H1 (cell line): ENCODE measurements around the gene APC2. TPM values are rescaled to one million over a fixed set of nuclear protein-coding genes. Genes with fewer than 3 reads are reported as not detected.
A peak's percentile ranks its signal among the peaks of the same experiment; 100 is the strongest.

Experiments used
- ASH2L ChIP-seq: fragments of 200-600, 300-600 bp; sonication (generic); IDR thresholded peaks from one replicate; pipeline ENCODE4 v1.7.1; 2017; ENCODE audit warnings: low read length
- CEBPB ChIP-seq: IDR thresholded peaks from 2 replicates; pipeline ENCODE4 v1.6.1; 2012; ENCODE audit warnings: low read depth, low read length
- CHD7 ChIP-seq: fragments of 300-600 bp; sonication (generic); IDR thresholded peaks from 2 replicates; pipeline ENCODE4 v1.7.1; 2012; ENCODE audit warnings: low read length, moderate library complexity, mild to moderate bottlenecking, inconsistent platforms; ENCODE audit not compliant: insufficient replicate concordance
- CTCF ChIP-seq, 3 experiments: IDR thresholded peaks; 1 replicate in 2 of 3; 2 replicates in 1 of 3; pipeline versions ENCODE4 v1.5.1 to v1.6.1; 2011; ENCODE audit warnings: low read length in 3 of 3, mild to moderate bottlenecking in 3 of 3, inconsistent platforms in 2 of 3, low read depth in 1 of 3, moderate library complexity in 1 of 3; ENCODE audit not compliant: insufficient read depth in 1 of 3; ENCODE audit errors: control extremely low read depth in 1 of 3
- JUN ChIP-seq: IDR thresholded peaks from 2 replicates; pipeline ENCODE4 v1.6.1; 2011; ENCODE audit warnings: low read depth, mild to moderate bottlenecking, improper control_type of control experiment, low read length
- POLR2AphosphoS5 ChIP-seq: IDR thresholded peaks from 2 replicates; pipeline ENCODE4 v1.6.1; 2011; ENCODE audit warnings: low read depth, low read length
- SUZ12 ChIP-seq: fragments of 200-600 bp; sonication (generic); IDR thresholded peaks from 2 replicates; pipeline ENCODE4 v1.6.1; 2012; ENCODE audit warnings: mild to moderate bottlenecking, inconsistent platforms, low read length, moderate library complexity, mixed read lengths
- polyA plus RNA-seq, 7 experiments: library from polyadenylated mRNA; depleted of rRNA in 3 of 7; stranded (reverse) in 5 of 7; unstranded in 2 of 7; fragments of >200 nt in 5 of 7; fragments of 200-250 nt in 2 of 7; gene quantifications; 1 replicate in 5 of 7; 2 replicates in 1 of 7; 4 replicates in 1 of 7; pipeline versions ENCODE4 v1.2.1 to v1.2.3, GENCODE V29; 2011 to 2013; ENCODE audit warnings: missing spikeins in 2 of 7, mixed read lengths in 2 of 7
- total RNA-seq: library from RNA; stranded (reverse); fragmentation: NEBNext Ultra II Directional; extraction: Animal tissue kit (Norgen Biotek cat#: 25700); gene quantifications from 2 replicates; pipeline ENCODE4 v1.2.1, GENCODE V29; 2021

Gene APC2
- total and polyA plus RNA-seq, 2 of the 8 experiments (the other 6 are each of a cell fraction or from before 2014, with no cell fraction given), result 1.3 to 4.1 TPM

GRCh38 chr19:1471515-1472160, 21.7 kb downstream of the APC2 start (continued):
- no peak for TF ChIP-seq CHD7
- no peak for TF ChIP-seq ASH2L
- no peak for TF ChIP-seq POLR2AphosphoS5
- no peak for TF ChIP-seq JUN
- TF ChIP-seq SUZ12, result no peak
- no peak for TF ChIP-seq CEBPB
- TF ChIP-seq CTCF (IDR thresholded peaks at IDR 0.05; ENCODE audit: control extremely low read depth in 1 of 3, insufficient read depth in 1 of 3, low read depth in 1 of 3, low read length in 3 of 3), result peak in 2 of 3 experiments; percentile 34 to 41; a peak in 2 of 4 replicates
